ENCODE results near the gene NRG3. TPM values are rescaled to one million over a fixed set of nuclear protein-coding genes. Genes with fewer than 3 reads are reported as not detected.

Gene NRG3
- total and polyA plus RNA-seq, 2 of the 8 experiments (the other 6 are each of a cell fraction or from before 2014, with no cell fraction given) = 4.2 to 5.0 TPM

- H4K91ac ChIP-seq (replicated peaks; ENCODE audit: insufficient read length, low read length) = no peak overlapping the region
- no peak overlapping the region for H3K56ac ChIP-seq (replicated peaks; ENCODE audit: insufficient read length, low read depth, low read length)
- FAIRE-seq (no peak), DNase-seq (ENCODE audit: low read depth in 1 of 2, low spot score in 2 of 2) (no peak)
- H4K8ac ChIP-seq (ENCODE audit: extremely low read depth, insufficient read depth, low read length) = no peak overlapping the region
- no peak overlapping the region for H2BK120ac ChIP-seq (replicated peaks; ENCODE audit: low read depth, low read length)
- 91% methylated on average over 6 of the region's 6 CpGs; no CpG with 5 or more reads in 1 of the 2 experiments for WGBS, 2 experiments (ENCODE audit: extremely low coverage in 1 of 2, insufficient coverage in 1 of 2, insufficient read length in 1 of 2, insufficient replicate concordance in 2 of 2, low coverage in 1 of 2, low lambda C conversion rate in 2 of 2, missing lambda C conversion rate in 1 of 2)
- H3K27ac ChIP-seq (ENCODE audit: low read depth, low read length) = no peak overlapping the region
- no peak overlapping the region for H2BK15ac ChIP-seq (ENCODE audit: low read length)
- H3K27me3 ChIP-seq (replicated peaks in 1 of 4; ENCODE audit: control insufficient read depth in 3 of 4, extremely low read depth in 1 of 4, insufficient read depth in 3 of 4, low read length in 3 of 4) = no peaks in the 10 kb centered on the region
- no peaks in the 10 kb centered on the region; a peak in 1 of 7 replicates for H3K4me1 ChIP-seq (replicated peaks in 1 of 4; ENCODE audit: control insufficient read depth in 3 of 4, insufficient read depth in 4 of 4, low read length in 3 of 4)
- H3K9me3 ChIP-seq (ENCODE audit: insufficient read depth in 2 of 2, low read depth in 1 of 2, low read length in 1 of 2) = peaks cover 0 to 3% of the 10 kb centered on the region in 2 experiments; a peak in 1 of 4 replicates
- H3K23ac ChIP-seq (ENCODE audit: insufficient read length) = no peak overlapping the region
- H3K18ac ChIP-seq (ENCODE audit: extremely low read depth, low read length) = no peak overlapping the region
- no peak overlapping the region for H3K4me3 ChIP-seq (ENCODE audit: extremely low read depth in 1 of 4, insufficient read depth in 2 of 4, low read depth in 3 of 4, low read length in 4 of 4)
- H3K9ac ChIP-seq (replicated peaks in 1 of 4; ENCODE audit: extremely low read depth in 1 of 4, low read depth in 3 of 4, low read length in 3 of 4) = no peak overlapping the region
- no peak overlapping the region for H3K14ac ChIP-seq (ENCODE audit: insufficient read length)
- no peak overlapping the region for H2AFZ ChIP-seq (ENCODE audit: low read length)
- no peak overlapping the region for H2BK12ac ChIP-seq (ENCODE audit: low read depth, low read length)
- H2BK5ac ChIP-seq (ENCODE audit: low read depth, low read length) = no peak overlapping the region
- POLR2A ChIA-PET (ENCODE audit: partially characterized antibody) = no interaction called here
- H2BK20ac ChIP-seq (ENCODE audit: low read length) = no peak overlapping the region
- H3K4ac ChIP-seq (replicated peaks; ENCODE audit: insufficient read length, low read depth, low read length) = no peak overlapping the region
- H3K36me3 ChIP-seq (ENCODE audit: control insufficient read depth in 2 of 4, insufficient read depth in 4 of 4, low read length in 3 of 4) = no peaks in the 10 kb centered on the region
- CTCF ChIA-PET (ENCODE audit: partially characterized antibody) = interaction anchor here (0.8 to 1.3 kb wide), 3 partner anchors 11 to 226 kb away, joined by 3 to 4 read pairs (median 3); no protein-coding TSS in a partner anchor
- no peaks in the 10 kb centered on the region for H4K20me1 ChIP-seq (replicated peaks in 1 of 2; ENCODE audit: control insufficient read depth in 1 of 2, insufficient read depth in 2 of 2, low read length in 2 of 2)
- no peaks in the 10 kb centered on the region for H3K79me1 ChIP-seq (ENCODE audit: low read depth, low read length)
- no peaks in the 10 kb centered on the region for H3K79me2 ChIP-seq (ENCODE audit: control insufficient read depth in 1 of 2, insufficient read depth in 2 of 2, low read length in 2 of 2)
- no peaks in the 10 kb centered on the region for H3K23me2 ChIP-seq (ENCODE audit: low read depth, low read length)
- H2AK5ac ChIP-seq (ENCODE audit: low read depth, low read length) = no peak overlapping the region
- no peak overlapping the region for H3K4me2 ChIP-seq (ENCODE audit: insufficient read depth in 1 of 2, low read depth in 2 of 2, low read length in 2 of 2)
- H4K5ac ChIP-seq (ENCODE audit: insufficient read length, low read depth, low read length) = no peak overlapping the region
- no peak for TF ChIP-seq TAF1 (IDR thresholded peaks at IDR 0.05; ENCODE audit: low read depth, low read length)
- no peak for TF ChIP-seq FOSL1 (IDR thresholded peaks at IDR 0.05; ENCODE audit: insufficient read depth, low read depth, low read length)
- TF ChIP-seq SAP30 (IDR thresholded peaks at IDR 0.05; ENCODE audit: insufficient read depth, insufficient replicate concordance, low read length) = no peak
- no peak for TF ChIP-seq ZNF274 (IDR thresholded peaks at IDR 0.05; ENCODE audit: borderline replicate concordance, extremely low read depth, low read length)
- no peak for TF ChIP-seq SRF (IDR thresholded peaks at IDR 0.05; ENCODE audit: low read depth, low read length)
- no peak for TF ChIP-seq SIRT6 (IDR thresholded peaks at IDR 0.05; ENCODE audit: low read length)
- TF ChIP-seq CREB1 (IDR thresholded peaks at IDR 0.05) = no peak
- no peak for TF ChIP-seq CTBP2 (IDR thresholded peaks at IDR 0.05; ENCODE audit: borderline replicate concordance, insufficient read depth, insufficient read length, low read length)
- TF ChIP-seq CEBPB (IDR thresholded peaks at IDR 0.05; ENCODE audit: low read depth, low read length) = no peak
- TF ChIP-seq JUN (IDR thresholded peaks at IDR 0.05; ENCODE audit: low read depth, low read length) = no peak
- TF ChIP-seq CBX8 (IDR thresholded peaks at IDR 0.05; ENCODE audit: borderline replicate concordance, low read depth, low read length) = no peak
- TF ChIP-seq TEAD4 (IDR thresholded peaks at IDR 0.05; ENCODE audit: low read depth, low read length) = no peak
- no peak for TF ChIP-seq BCL11A (IDR thresholded peaks at IDR 0.05; ENCODE audit: low read depth in 2 of 2, low read length in 2 of 2)
These were observed 942.9 kb downstream of the NRG3 start for GRCh38 chr10:82817676-82818422.
